Measurements from ENCODE around the gene TACC3. TPM values are rescaled to one million over a fixed set of nuclear protein-coding genes. Genes with fewer than 3 reads are reported as not detected.

The TACC3 gene
- total and polyA plus RNA-seq, 2 of the 8 experiments (the other 6 are each of a cell fraction or from before 2014, with no cell fraction given), result 73.8 to 148 TPM

DNA sequence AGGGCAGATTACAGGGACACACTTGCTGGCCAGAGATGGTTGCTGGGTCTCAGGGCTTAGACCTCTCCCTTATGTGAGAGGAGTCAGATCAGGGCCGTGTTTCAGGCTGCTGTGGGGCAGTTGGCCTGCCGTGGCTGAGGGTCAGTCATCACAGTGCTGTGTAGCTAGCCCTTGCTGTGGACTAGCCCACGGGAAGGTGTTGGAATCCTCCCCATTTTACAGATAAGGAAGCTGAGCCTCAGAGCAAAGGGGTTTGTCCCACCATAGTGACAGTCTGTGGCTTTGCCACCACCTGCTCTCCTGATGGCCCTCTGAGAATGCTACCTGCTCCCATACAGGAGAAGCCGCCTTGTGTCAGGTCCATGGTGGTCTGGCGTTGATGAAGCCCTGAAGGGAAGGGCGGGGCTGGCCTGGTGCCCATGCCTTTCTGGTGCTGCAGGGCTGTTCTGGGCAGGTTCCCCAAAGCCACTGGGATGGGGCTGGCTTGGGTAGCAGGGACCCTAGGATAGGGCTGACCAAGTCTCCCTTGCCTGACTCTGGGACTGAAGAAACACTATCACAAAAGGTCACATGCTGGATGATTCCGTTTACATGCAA, 34.8 kb upstream of the TACC3 start (continued):
- TF ChIP-seq, protein P1, sequence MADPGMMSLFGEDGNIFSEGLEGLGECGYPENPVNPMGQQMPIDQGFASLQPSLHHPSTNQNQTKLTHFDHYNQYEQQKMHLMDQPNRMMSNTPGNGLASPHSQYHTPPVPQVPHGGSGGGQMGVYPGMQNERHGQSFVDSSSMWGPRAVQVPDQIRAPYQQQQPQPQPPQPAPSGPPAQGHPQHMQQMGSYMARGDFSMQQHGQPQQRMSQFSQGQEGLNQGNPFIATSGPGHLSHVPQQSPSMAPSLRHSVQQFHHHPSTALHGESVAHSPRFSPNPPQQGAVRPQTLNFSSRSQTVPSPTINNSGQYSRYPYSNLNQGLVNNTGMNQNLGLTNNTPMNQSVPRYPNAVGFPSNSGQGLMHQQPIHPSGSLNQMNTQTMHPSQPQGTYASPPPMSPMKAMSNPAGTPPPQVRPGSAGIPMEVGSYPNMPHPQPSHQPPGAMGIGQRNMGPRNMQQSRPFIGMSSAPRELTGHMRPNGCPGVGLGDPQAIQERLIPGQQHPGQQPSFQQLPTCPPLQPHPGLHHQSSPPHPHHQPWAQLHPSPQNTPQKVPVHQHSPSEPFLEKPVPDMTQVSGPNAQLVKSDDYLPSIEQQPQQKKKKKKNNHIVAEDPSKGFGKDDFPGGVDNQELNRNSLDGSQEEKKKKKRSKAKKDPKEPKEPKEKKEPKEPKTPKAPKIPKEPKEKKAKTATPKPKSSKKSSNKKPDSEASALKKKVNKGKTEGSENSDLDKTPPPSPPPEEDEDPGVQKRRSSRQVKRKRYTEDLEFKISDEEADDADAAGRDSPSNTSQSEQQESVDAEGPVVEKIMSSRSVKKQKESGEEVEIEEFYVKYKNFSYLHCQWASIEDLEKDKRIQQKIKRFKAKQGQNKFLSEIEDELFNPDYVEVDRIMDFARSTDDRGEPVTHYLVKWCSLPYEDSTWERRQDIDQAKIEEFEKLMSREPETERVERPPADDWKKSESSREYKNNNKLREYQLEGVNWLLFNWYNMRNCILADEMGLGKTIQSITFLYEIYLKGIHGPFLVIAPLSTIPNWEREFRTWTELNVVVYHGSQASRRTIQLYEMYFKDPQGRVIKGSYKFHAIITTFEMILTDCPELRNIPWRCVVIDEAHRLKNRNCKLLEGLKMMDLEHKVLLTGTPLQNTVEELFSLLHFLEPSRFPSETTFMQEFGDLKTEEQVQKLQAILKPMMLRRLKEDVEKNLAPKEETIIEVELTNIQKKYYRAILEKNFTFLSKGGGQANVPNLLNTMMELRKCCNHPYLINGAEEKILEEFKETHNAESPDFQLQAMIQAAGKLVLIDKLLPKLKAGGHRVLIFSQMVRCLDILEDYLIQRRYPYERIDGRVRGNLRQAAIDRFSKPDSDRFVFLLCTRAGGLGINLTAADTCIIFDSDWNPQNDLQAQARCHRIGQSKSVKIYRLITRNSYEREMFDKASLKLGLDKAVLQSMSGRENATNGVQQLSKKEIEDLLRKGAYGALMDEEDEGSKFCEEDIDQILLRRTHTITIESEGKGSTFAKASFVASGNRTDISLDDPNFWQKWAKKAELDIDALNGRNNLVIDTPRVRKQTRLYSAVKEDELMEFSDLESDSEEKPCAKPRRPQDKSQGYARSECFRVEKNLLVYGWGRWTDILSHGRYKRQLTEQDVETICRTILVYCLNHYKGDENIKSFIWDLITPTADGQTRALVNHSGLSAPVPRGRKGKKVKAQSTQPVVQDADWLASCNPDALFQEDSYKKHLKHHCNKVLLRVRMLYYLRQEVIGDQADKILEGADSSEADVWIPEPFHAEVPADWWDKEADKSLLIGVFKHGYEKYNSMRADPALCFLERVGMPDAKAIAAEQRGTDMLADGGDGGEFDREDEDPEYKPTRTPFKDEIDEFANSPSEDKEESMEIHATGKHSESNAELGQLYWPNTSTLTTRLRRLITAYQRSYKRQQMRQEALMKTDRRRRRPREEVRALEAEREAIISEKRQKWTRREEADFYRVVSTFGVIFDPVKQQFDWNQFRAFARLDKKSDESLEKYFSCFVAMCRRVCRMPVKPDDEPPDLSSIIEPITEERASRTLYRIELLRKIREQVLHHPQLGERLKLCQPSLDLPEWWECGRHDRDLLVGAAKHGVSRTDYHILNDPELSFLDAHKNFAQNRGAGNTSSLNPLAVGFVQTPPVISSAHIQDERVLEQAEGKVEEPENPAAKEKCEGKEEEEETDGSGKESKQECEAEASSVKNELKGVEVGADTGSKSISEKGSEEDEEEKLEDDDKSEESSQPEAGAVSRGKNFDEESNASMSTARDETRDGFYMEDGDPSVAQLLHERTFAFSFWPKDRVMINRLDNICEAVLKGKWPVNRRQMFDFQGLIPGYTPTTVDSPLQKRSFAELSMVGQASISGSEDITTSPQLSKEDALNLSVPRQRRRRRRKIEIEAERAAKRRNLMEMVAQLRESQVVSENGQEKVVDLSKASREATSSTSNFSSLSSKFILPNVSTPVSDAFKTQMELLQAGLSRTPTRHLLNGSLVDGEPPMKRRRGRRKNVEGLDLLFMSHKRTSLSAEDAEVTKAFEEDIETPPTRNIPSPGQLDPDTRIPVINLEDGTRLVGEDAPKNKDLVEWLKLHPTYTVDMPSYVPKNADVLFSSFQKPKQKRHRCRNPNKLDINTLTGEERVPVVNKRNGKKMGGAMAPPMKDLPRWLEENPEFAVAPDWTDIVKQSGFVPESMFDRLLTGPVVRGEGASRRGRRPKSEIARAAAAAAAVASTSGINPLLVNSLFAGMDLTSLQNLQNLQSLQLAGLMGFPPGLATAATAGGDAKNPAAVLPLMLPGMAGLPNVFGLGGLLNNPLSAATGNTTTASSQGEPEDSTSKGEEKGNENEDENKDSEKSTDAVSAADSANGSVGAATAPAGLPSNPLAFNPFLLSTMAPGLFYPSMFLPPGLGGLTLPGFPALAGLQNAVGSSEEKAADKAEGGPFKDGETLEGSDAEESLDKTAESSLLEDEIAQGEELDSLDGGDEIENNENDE (IDR thresholded peaks at IDR 0.05; ENCODE audit: insufficient replicate concordance, low read length), result no peak
- TF ChIP-seq, protein P2, sequence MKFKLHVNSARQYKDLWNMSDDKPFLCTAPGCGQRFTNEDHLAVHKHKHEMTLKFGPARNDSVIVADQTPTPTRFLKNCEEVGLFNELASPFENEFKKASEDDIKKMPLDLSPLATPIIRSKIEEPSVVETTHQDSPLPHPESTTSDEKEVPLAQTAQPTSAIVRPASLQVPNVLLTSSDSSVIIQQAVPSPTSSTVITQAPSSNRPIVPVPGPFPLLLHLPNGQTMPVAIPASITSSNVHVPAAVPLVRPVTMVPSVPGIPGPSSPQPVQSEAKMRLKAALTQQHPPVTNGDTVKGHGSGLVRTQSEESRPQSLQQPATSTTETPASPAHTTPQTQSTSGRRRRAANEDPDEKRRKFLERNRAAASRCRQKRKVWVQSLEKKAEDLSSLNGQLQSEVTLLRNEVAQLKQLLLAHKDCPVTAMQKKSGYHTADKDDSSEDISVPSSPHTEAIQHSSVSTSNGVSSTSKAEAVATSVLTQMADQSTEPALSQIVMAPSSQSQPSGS (IDR thresholded peaks at IDR 0.05; ENCODE audit: low read length), result no peak
- no peak for TF ChIP-seq SIRT6 (IDR thresholded peaks at IDR 0.05; ENCODE audit: low read length)
- TF ChIP-seq BCL11A (IDR thresholded peaks at IDR 0.05; ENCODE audit: low read depth in 2 of 2, low read length in 2 of 2), result no peak
- TF ChIP-seq, protein P3, sequence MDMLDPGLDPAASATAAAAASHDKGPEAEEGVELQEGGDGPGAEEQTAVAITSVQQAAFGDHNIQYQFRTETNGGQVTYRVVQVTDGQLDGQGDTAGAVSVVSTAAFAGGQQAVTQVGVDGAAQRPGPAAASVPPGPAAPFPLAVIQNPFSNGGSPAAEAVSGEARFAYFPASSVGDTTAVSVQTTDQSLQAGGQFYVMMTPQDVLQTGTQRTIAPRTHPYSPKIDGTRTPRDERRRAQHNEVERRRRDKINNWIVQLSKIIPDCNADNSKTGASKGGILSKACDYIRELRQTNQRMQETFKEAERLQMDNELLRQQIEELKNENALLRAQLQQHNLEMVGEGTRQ (IDR thresholded peaks at IDR 0.05; ENCODE audit: low read length), result no peak
- no peak for TF ChIP-seq BRCA1 (IDR thresholded peaks at IDR 0.05; ENCODE audit: low read depth, low read length)
- no peak for TF ChIP-seq RNF2 (IDR thresholded peaks at IDR 0.05; ENCODE audit: borderline replicate concordance, low read depth, low read length, missing control alignments, poor library complexity, severe bottlenecking)
